ENCODE data around the gene PUM2. TPM values are rescaled to one million over a fixed set of nuclear protein-coding genes. Genes with fewer than 3 reads are reported as not detected.
"Not testable (repeated sequence)": the region's sequence is repeated elsewhere in the genome, so short reads cannot be mapped to it uniquely, and the experiment has no call there.

Gene PUM2
- total and polyA plus RNA-seq, 9 donors = 40.3 to 148 (median 95.9) TPM

GRCh38 chr2:20381457-20381856, 30.8 kb upstream of the PUM2 start:
- WGBS, 3 donors = 25 to 48% (median 41%) methylated on average over 2 of the region's 2 CpGs
- peaks cover 4% of the 10 kb centered on the region for H3K4me1 ChIP-seq (ENCODE audit: insufficient read depth)
- intact Hi-C loops (cut with DNase I) = no loop called here

GRCh38 chr2:20378891-20379519, 28.4 kb upstream of the PUM2 start:
- Histone ChIP-seq H3K27ac (peak overlapping the region in 1 of 2 donors; percentile 55), H3K4me1 (ENCODE audit: insufficient read depth) (peaks cover 4% of the 10 kb centered on the region), H3K9me3 (no peaks in the 10 kb centered on the region), H3K4me3 (no peak overlapping the region), H3K27me3 (no peaks in the 10 kb centered on the region), H3K36me3 (no peaks in the 10 kb centered on the region)
- peak; percentile 92 to 95 (median 94) for DNase-seq
- TF ChIP-seq CTCF (IDR thresholded peaks at IDR 0.05) (peak; percentile 72 to 89 (median 79)), POLR2A (IDR thresholded peaks at IDR 0.05) (no peak)
- intact Hi-C loops (cut with DNase I) = loop anchor here in 1 of 4 donors (5.0 kb wide), 1 partner anchor 263 kb away; no protein-coding TSS in a partner anchor
- WGBS, 3 donors = 10 to 12% (median 12%) methylated on average over 13 of the region's 13 CpGs

More at GRCh38 chr2:20381457-20381856, 30.8 kb upstream of the PUM2 start:
- Histone ChIP-seq H3K27ac (no peak overlapping the region), H3K9me3 (no peaks in the 10 kb centered on the region), H3K36me3 (no peaks in the 10 kb centered on the region), H3K27me3 (no peaks in the 10 kb centered on the region), H3K4me3 (no peak overlapping the region)
- DNase-seq = peak in 2 of 5 donors; percentile 41 to 47
- TF ChIP-seq CTCF (IDR thresholded peaks at IDR 0.05) (no peak), EP300 (IDR thresholded peaks at IDR 0.05) (no peak), POLR2A (IDR thresholded peaks at IDR 0.05) (no peak)

- Histone ChIP-seq H3K4me1 (ENCODE audit: insufficient read depth) (peaks cover 4% of the 10 kb centered on the region), H3K4me3 (no peak overlapping the region), H3K9me3 (no peaks in the 10 kb centered on the region), H3K27me3 (no peaks in the 10 kb centered on the region), H3K36me3 (no peaks in the 10 kb centered on the region), H3K27ac (peak overlapping the region in 1 of 2 donors; percentile 55)
- TF ChIP-seq CTCF (IDR thresholded peaks at IDR 0.05) (no peak), POLR2A (IDR thresholded peaks at IDR 0.05) (no peak), EP300 (IDR thresholded peaks at IDR 0.05) (no peak)
- WGBS, 3 donors = 75 to 81% (median 78%) methylated on average over 8 of the region's 8 CpGs
- intact Hi-C loops (cut with DNase I) = loop anchor here in 1 of 4 donors (5.0 kb wide), 1 partner anchor 264 kb away; no protein-coding TSS in a partner anchor
- no peak for DNase-seq
Observed at GRCh38 chr2:20378341-20378740, 27.7 kb upstream of the PUM2 start.

- DNase-seq = no peak
- no peaks in the 10 kb centered on the region for H3K36me3 ChIP-seq
- peaks cover 4% of the 10 kb centered on the region for H3K4me1 ChIP-seq (ENCODE audit: insufficient read depth)
- intact Hi-C loops (cut with DNase I) = loop anchor here in 1 of 4 donors (5.0 kb wide), 1 partner anchor 265 kb away; no protein-coding TSS in a partner anchor
- 60 to 75% (median 69%) methylated on average over 4 of the region's 4 CpGs for WGBS, 3 donors
- H3K9me3 ChIP-seq = no peaks in the 10 kb centered on the region
- H3K27ac ChIP-seq = no peak overlapping the region
- no peak overlapping the region for H3K4me3 ChIP-seq
- TF ChIP-seq CTCF (IDR thresholded peaks at IDR 0.05) (no peak), POLR2A (IDR thresholded peaks at IDR 0.05) (no peak), EP300 (IDR thresholded peaks at IDR 0.05) (no peak)
- H3K27me3 ChIP-seq = no peaks in the 10 kb centered on the region
Observed at GRCh38 chr2:20377741-20378140, 27.1 kb upstream of the PUM2 start.

GRCh38 chr2:20374982-20375381, 24.3 kb upstream of the PUM2 start:
- not testable (repeated sequence) for H3K9me3 ChIP-seq; H3K36me3 ChIP-seq; H3K27me3 ChIP-seq; H3K4me3 ChIP-seq; DNase-seq; H3K27ac ChIP-seq; H3K4me1 ChIP-seq (ENCODE audit: insufficient read depth)
- intact Hi-C loops (cut with DNase I) = loop anchor here in 1 of 4 donors (5.0 kb wide), 1 partner anchor 267 kb away; no protein-coding TSS in a partner anchor
- WGBS, 3 donors = 79 to 86% (median 84%) methylated on average over 12 to 13 of the region's 13 CpGs
